Pancreas (tissue), 10 donors: ENCODE data around the gene TTLL12. TPM values are rescaled to one million over a fixed set of nuclear protein-coding genes. Genes with fewer than 3 reads are reported as not detected.

Experiments
- ATAC-seq, 4 donors: fragments of 200-7000 bp; cut with Tn5 transposase; one replicate each; pipeline versions ENCODE4 v1.8.0 to v1.9.1; 2020; ENCODE audit warnings: mild to moderate bottlenecking in 4 of 4, moderate library complexity in 4 of 4
- DNase-seq, 6 donors: peaks; one replicate each; pipeline ENCODE4 v3.0.0-alpha.2; 2020
- FAIRE-seq: peaks from 2 replicates; lab custom pipeline; 2012; peaks lifted over from hg19 to GRCh38; lab: Jason Lieb, UNC
- H3K27ac ChIP-seq, 4 donors: fragments of 200-600 bp; sonication (generic); 1 replicate in 3 of 4; 2 replicates in 1 of 4; pipeline versions ENCODE4 v1.5.0 to v1.8.0; 2020
- H3K27me3 ChIP-seq, 4 donors: fragments of 200-600 bp; one replicate each; pipeline ENCODE4 v1.8.0; 2021
- H3K36me3 ChIP-seq, 3 donors: fragments of 200-600 bp; sonication (generic) in 1 of 3; one replicate each; pipeline versions ENCODE4 v1.5.0 to v1.8.0; 2020 to 2021
- H3K4me1 ChIP-seq, 3 donors: fragments of 200-600 bp; one replicate each; pipeline ENCODE4 v1.8.0; 2021
- H3K4me3 ChIP-seq, 4 donors: fragments of 200-600 bp; sonication (generic) in 2 of 4; one replicate each; pipeline versions ENCODE4 v1.5.0 to v1.8.0; 2020 to 2021
- H3K9me3 ChIP-seq, 4 donors: fragments of 200-600 bp; one replicate each; pipeline ENCODE4 v1.8.0; 2021
- CTCF ChIP-seq, 4 donors: fragments of 200-600 bp; sonication (generic) in 3 of 4; IDR thresholded peaks; one replicate each; pipeline versions ENCODE4 v1.5.0 to v1.8.0; 2021; ENCODE audit warnings: antibody characterized with exemption in 4 of 4
- WGBS, 2 donors: extraction: QIAGEN DNeasy Blood & Tissue Kit; methylation state at CpG; one replicate each; pipeline ENCODE4 v1.1.7; 2013; 5-methylcytosine and 5-hydroxymethylcytosine counted together
- intact Hi-C, 3 donors: fragments of 100-400 bp; cut with DNase I; formaldehyde crosslinking; loops; one replicate each; pipeline versions ENCODE4 v1.11.1 to v1.14.2; 2022
- polyA plus RNA-seq, 2 donors: library from polyadenylated mRNA; stranded (reverse); fragments of 200-250 nt; gene quantifications; one replicate each; pipeline ENCODE4 v1.2.3, GENCODE V29; 2013
- total RNA-seq, 6 donors: library from RNA; stranded (reverse); fragmentation: NEBNext Ultra II Directional in 4 of 6; extraction: Animal tissue kit (Norgen Biotek cat#: 25700) in 4 of 6; gene quantifications; one replicate each; pipeline versions ENCODE4 v1.2.1 to v1.2.4, GENCODE V29; 2021 to 2023
- donor health status: healthy with polysubstance abuse.
- donor health status: DM: no; HTN: no; CAD: no; lungs with moderate emphysema.
- donor health status: DM: no; HTN: no; CAD: no.
- donor health status: control.
- donor health status: control.
- donor health status: Bipolar disorder and iron deficiency.
- donor health status: DM: yes; HTN: yes; CAD: no.
- donor health status: DM: no; HTN: no; CAD: no.
- donor health status: DM: no; HTN: no; CAD: no.
- donor health status: DM: yes; HTN: yes; CAD: no.

Gene TTLL12
- total and polyA plus RNA-seq, 8 donors = 10.6 to 22.2 (median 14.3) TPM

- H3K27ac ChIP-seq = no peak overlapping the region
- H3K4me3 ChIP-seq = no peak overlapping the region
- DNase-seq (no peak), ATAC-seq (no peak), FAIRE-seq (no peak)
- H3K36me3 ChIP-seq = no peaks in the 10 kb centered on the region
- no peaks in the 10 kb centered on the region for H3K27me3 ChIP-seq
- no peaks in the 10 kb centered on the region for H3K9me3 ChIP-seq
- intact Hi-C loops = no loop called here
- WGBS, 2 donors = 89 to 96% methylated on average over 23 of the region's 23 CpGs
- no peaks in the 10 kb centered on the region for H3K4me1 ChIP-seq
- TF ChIP-seq CTCF (IDR thresholded peaks at IDR 0.05) = no peak
Measured at GRCh38 chr22:43166132-43166930, 20.6 kb downstream of the TTLL12 start.

- Histone ChIP-seq H3K27ac (no peak overlapping the region), H3K36me3 (no peaks in the 10 kb centered on the region), H3K4me3 (no peak overlapping the region), H3K27me3 (no peaks in the 10 kb centered on the region), H3K9me3 (no peaks in the 10 kb centered on the region), H3K4me1 (no peaks in the 10 kb centered on the region)
- intact Hi-C loops = no loop called here
- ATAC-seq (no peak), DNase-seq (no peak), FAIRE-seq (no peak)
- no peak for TF ChIP-seq CTCF (IDR thresholded peaks at IDR 0.05)
- WGBS, 2 donors = 60 to 68% methylated on average over 16 of the region's 16 CpGs
Measured at GRCh38 chr22:43164636-43165035, 22.3 kb downstream of the TTLL12 start.

GRCh38 chr22:43163241-43163795 is 23.6 kb downstream of the TTLL12 start:
- WGBS, 2 donors = 90 to 92% methylated on average over 18 of the region's 18 CpGs
- no peaks in the 10 kb centered on the region for H3K4me1 ChIP-seq
- no peaks in the 10 kb centered on the region for H3K27me3 ChIP-seq
- no peak for ATAC-seq
- intact Hi-C loops = no loop called here
- no peak for FAIRE-seq
- no peak overlapping the region for H3K27ac ChIP-seq
- no peaks in the 10 kb centered on the region for H3K9me3 ChIP-seq
- H3K4me3 ChIP-seq = no peak overlapping the region
- TF ChIP-seq CTCF (IDR thresholded peaks at IDR 0.05) = no peak
- H3K36me3 ChIP-seq = no peaks in the 10 kb centered on the region
- no peak for DNase-seq

- 92 to 97% methylated on average over 20 to 24 of the region's 24 CpGs for WGBS, 2 donors
- ATAC-seq = no peak
- intact Hi-C loops = no loop called here
- FAIRE-seq = no peak
- no peak for DNase-seq
- Histone ChIP-seq H3K9me3 (no peaks in the 10 kb centered on the region), H3K4me3 (no peak overlapping the region), H3K27me3 (no peaks in the 10 kb centered on the region), H3K36me3 (no peaks in the 10 kb centered on the region), H3K27ac (no peak overlapping the region), H3K4me1 (no peaks in the 10 kb centered on the region)
- no peak for TF ChIP-seq CTCF (IDR thresholded peaks at IDR 0.05)
Measured at GRCh38 chr22:43162412-43163150, 24.4 kb downstream of the TTLL12 start.
